Midbrain (tissue), 1 donor: ENCODE data around the gene TGFBR2.

Experiments
- DNase-seq: peaks from one replicate; lab custom pipeline; 2025; lab: John Stamatoyannopoulos, UW

The TGFBR2 gene

GRCh38 chr3:30606301-30607031 is at the start of gene TGFBR2:
TGFBR2 (plus strand) TSS chr3:30606601; CDS start chr3:30606884, 283 bp downstream.
- peak; percentile 51 for DNase-seq

- DNase-seq = no peak
Measured at GRCh38 chr3:30557746-30558303, 48.6 kb upstream of the TGFBR2 start.

- DNase-seq = no peak
Measured at GRCh38 chr3:30563956-30564355, 42.4 kb upstream of the TGFBR2 start.

DNA sequence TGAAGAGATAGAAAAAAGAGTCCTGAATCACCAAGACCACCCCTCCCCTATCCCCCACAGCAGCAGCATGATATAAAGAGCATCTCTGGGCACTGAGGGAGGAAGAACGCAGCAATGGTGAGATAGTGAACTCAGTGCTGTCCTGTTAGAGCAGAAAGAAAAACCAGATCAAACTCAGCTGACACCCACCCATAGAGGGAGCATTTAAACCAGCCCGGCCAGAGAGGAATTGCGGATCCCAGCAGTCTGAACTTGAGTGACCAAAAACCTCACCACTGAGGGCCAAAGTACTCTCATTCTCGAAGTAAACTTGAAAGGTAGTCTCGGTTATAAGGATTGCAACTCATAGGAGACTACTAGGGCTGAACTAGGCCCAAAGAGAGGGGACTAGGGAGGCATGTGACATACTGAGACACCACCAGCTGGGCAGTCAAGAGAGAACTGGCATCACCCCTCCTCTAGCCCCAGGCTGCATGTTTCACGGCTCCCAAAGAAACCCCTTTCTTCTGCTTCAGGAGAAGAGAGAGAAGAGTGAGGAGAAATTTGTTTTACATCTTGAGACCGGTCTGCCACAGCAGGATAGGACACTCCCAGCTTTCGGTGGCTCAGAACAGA is 39.2 kb upstream of the TGFBR2 start:
- DNase-seq = no peak

- DNase-seq = no peak
Measured at GRCh38 chr3:30576946-30577345, 29.5 kb upstream of the TGFBR2 start.

DNA sequence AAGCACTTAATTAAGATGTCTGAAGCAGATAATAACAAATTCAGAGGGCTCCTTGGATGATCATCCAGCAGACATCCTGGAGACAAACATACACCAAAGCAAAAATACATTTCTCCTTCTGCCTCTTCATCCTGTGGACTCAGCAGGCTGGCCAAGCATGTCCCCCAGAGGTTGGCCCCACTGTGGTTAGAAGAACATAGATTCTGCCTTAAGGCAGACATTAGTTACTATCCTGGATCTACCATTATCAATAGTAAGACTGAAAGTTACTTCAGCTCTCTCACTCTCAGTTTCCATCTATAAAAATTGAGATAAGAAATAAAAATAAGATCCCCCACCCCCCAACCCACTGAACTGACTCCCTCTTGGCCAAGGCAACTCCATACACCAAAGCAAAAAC is 28.6 kb upstream of the TGFBR2 start:
- DNase-seq = no peak

- DNase-seq = no peak
Measured at GRCh38 chr3:30578479-30578878, 27.9 kb upstream of the TGFBR2 start.

GRCh38 chr3:30578986-30579579 is 27.3 kb upstream of the TGFBR2 start:
- no peak for DNase-seq

DNA sequence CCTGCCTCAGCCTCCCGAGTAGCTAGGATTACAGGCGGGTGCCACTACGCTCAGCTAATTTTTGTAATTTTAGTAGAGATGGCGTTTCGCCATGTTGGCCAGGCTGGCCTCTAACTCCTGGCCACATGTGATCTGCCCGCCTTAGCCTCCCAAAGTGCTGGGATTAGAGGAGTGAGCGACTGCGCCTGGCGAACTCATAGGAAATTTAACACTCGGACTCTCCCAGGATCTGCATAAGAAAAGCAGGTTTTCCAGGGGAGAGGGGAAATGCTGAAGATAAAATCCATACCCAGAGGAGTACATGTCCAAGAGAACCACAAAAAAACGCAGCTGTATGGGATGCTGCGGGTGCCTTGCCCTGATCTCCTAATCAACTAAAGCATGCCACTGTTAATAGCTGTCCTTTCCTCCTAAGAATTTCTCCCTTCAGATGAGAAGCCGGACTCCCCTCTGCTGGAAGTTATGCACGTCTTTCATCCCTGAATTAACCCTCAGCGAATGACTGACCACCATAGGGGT is 25.3 kb upstream of the TGFBR2 start:
- no peak for DNase-seq

GRCh38 chr3:30581982-30582381 is 24.4 kb upstream of the TGFBR2 start:
- DNase-seq = no peak

DNA sequence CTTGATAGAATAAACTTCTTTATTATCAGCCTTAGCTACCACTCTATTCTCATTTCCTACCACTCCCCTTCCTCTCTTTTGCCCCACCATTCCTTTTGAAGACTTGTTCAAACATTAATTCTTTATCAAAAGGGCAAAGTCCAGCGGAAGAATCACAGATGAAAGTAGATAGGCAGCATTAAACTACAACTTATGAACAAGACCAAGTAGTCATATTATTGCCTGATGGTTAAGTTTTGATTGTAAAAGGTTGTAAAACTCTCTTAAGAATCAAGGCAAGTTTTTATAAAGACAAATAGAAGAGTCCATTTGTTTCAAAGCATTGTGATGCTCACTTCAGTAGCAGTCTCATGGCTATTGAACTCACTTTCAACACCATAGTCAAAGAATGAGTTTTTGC is 22.4 kb upstream of the TGFBR2 start:
- no peak for DNase-seq

DNA sequence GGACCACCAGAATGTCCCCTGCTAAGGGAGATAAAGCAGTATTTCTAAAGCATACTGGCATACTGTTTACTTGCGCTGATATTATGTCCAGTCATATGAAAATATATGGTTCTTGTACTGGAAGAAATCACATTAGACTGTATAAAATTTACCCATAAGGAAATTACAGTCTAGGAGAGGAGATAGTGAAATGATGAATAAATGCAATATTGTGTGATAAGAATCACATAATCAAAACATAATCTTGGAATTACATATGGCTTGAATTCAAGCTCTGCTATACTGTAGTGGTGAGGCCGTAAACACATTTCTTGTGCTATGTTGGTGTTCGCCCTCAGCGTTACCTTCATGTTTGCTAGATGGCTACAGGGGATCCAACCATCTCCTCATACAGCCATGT is 20.7 kb upstream of the TGFBR2 start:
- DNase-seq = no peak

- DNase-seq = no peak
Measured at GRCh38 chr3:30586096-30586805, 20.1 kb upstream of the TGFBR2 start.

DNA sequence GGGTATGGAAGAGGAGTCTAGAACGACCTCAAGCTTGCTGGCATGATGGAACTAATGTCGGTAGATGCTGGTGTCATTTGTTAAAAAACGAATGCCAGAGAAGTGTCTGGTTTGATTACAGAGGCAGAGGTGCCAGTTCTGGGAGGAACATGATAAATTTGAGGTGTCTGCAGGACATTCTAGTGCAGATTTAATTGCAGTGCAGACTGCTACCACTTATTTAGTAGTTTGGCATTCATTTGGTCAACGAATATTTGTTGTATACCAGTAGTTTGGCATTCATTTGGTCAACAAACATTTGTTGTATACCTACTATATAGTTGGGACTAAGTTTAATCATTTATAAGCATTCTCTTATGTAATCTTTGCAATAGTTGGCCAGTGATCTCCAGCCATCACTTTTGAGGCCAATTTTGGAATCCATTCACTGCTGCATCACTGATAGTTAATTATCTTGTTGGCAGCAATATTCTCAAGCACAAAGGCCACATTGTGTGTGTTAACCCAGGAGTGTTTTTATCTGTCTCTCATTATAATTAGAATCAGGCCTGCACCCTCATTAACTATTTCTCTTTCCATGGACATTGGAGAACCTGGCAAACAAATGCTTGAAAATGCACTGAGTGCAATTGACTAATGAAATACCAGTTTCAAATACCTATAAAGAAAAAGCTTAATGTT is 19.5 kb upstream of the TGFBR2 start:
- DNase-seq = no peak

- DNase-seq = no peak
Measured at GRCh38 chr3:30587904-30588303, 18.5 kb upstream of the TGFBR2 start.

- no peak for DNase-seq
Measured at GRCh38 chr3:30596152-30596551, 10.2 kb upstream of the TGFBR2 start.

GRCh38 chr3:30597131-30597768 is 9.2 kb upstream of the TGFBR2 start:
- no peak for DNase-seq

DNA sequence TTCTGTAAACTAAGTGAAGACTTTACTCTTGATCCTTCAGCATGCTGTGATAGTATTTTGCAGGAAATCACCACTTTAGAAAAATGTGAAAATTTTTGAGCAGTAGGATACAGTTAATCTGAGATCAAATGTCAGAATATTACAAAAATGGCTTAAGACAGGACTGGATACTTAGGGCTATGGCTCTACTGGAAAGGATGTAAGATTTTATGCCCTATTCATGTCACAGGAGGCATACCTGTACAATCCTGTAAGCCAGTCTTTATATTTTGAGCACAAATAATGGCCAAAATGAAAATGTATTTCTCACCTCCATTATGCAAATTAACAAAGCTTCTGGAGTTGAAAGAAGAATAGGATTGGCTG is 8.6 kb upstream of the TGFBR2 start:
- no peak for DNase-seq

- DNase-seq = no peak
Measured at GRCh38 chr3:30598668-30599545, 7.5 kb upstream of the TGFBR2 start.

GRCh38 chr3:30600572-30600971 is 5.8 kb upstream of the TGFBR2 start:
- DNase-seq = no peak
